NCI-H128 (cell line): ENCODE results near the gene MUC5AC.
"Not testable (repeated sequence)": the region's sequence is repeated elsewhere in the genome, so short reads cannot be mapped to it uniquely, and the experiment has no call there.

Experiments
- DNase-seq: peaks from one replicate; lab custom pipeline; 2025; ENCODE audit not compliant: unreplicated experiment; lab: John Stamatoyannopoulos, UW

The MUC5AC gene

DNA sequence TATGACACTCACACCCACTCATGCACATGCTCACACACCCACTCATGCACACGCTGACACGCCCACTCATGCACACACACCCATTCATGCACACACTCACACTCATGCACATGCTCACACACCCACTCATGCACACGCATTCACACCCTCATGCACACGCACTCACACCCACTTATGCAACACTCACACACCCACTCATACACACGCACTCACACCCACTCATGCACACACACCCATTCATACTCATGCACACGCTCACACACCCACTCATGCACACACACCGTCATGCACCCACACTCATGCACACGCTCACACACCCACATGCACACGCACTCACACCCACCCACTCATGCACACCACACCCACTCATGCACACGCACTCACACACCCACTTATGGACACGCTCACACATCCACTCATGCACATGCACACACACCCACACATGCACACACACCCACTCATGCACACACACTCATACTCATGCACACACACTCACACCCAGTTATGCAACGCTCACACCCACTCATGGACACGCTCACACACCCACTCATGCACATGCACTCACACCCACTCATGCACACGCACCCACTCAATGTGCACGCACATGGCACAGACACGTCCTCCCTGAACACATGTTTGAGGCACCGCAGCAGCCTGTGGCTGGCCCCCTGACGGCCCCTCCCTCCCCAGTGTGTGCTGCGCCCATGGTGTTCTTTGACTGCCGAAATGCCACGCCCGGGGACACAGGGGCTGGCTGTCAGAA lies 17.9 kb downstream of the MUC5AC start:
- no peak for DNase-seq

- DNase-seq: no peak
Measured at GRCh38 chr11:1176224-1177019, 18.7 kb downstream of the MUC5AC start.

DNA sequence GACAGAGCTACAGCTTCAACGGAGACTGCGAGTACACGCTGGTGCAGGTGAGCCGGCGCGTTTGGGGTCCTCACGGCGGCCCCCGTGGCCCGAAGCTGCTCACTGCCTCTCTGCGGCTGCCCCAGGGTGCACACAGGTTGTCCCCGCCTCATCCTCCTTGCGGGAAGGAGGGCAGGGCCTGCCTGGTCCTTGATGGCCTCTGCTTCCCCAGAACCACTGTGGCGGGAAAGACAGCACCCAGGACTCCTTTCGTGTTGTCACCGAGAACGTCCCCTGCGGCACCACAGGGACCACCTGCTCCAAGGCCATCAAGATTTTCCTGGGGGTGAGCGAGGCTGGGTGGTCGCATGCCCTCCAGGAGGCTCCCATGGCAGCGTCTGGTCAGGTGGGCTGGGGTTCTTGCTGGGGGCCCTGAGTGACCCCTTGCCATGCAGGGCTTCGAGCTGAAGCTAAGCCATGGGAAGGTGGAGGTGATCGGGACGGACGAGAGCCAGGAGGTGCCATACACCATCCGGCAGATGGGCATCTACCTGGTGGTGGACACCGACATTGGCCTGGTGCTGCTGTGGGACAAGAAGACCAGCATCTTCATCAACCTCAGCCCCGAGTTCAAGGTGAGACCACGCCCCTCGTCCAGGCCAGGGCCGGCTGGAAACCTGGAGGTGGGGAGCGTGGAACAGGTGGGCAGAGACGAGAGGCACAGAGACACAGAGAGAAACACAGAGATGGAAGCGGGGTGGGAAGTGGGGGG lies 19.4 kb downstream of the MUC5AC start:
- DNase-seq: no peak

DNA sequence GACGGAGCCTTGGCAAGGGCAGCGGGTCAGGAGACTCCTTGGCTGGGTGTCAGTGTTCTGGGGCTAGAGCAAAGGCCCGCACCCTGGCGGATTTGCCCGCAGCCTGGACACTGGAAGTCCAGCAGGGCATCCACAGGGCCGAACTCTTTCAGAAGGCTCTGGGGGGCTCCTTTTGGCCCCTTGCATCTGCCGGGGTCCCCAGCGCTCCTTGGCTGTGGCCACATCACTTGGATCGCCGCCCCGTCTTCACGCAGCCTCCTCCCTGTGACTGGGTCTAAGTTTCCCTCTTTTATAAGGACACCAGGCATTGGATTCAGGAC lies 20.0 kb downstream of the MUC5AC start:
- no peak for DNase-seq

GRCh38 chr11:1178201-1178885 lies 20.6 kb downstream of the MUC5AC start:
- no peak for DNase-seq

DNA sequence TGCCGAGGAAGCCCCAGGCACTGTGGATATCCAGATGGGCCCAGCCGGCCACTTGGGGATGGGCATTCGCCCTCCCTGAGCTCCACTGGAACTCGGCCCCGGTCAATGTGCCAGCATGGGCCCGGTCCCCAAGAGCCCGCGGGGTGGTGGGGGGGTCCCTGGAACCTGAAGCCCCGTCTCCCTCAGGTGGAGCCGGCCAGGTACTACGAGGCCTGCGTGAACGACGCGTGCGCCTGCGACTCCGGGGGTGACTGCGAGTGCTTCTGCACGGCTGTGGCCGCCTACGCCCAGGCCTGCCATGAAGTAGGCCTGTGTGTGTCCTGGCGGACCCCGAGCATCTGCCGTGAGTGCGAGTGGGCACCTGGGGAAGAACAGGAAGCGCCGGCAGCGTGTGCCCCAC lies 21.2 kb downstream of the MUC5AC start:
- no peak for DNase-seq

DNA sequence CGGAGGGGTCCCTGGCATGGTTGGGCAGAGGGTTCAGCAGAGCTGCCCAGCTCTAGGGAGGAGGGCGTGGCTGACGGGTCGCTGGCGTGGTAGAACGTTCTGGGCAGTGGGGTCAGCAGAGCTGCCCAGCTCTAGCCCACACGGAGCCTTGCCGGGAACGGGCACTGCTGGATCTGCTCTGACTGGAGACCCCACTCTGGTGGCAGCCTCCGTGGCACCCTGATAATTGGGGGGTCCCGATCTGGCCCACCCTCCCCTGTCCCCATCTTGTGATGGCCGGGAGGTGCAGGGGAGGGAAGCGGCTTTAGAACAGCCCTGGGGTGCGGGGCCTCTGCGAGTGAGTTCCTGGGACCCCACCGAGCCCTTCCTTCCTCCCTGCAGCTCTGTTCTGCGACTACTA lies 21.9 kb downstream of the MUC5AC start:
- no peak for DNase-seq

- DNase-seq: no peak
Measured at GRCh38 chr11:1180171-1180570, 22.4 kb downstream of the MUC5AC start.

DNA sequence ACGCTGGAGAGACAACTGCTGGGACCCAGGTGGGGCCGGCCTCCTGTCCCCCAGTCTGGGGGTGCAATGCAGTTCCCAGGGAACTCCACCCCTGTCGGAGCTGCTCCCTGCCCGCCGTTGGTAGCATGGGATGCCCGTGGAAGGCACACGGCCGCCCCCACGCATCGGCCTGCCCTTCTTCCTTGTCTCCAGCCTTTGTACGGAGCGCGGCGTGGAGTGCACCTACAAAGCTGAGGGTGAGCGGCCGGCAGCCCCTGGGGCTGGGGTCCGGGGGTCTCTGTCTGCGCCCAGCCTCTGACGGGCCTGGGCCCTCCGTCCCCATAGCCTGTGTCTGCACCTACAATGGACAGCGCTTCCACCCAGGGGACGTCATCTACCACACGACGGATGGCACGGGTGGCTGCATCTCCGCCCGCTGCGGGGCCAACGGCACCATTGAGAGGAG lies 23.2 kb downstream of the MUC5AC start:
- no peak for DNase-seq

DNA sequence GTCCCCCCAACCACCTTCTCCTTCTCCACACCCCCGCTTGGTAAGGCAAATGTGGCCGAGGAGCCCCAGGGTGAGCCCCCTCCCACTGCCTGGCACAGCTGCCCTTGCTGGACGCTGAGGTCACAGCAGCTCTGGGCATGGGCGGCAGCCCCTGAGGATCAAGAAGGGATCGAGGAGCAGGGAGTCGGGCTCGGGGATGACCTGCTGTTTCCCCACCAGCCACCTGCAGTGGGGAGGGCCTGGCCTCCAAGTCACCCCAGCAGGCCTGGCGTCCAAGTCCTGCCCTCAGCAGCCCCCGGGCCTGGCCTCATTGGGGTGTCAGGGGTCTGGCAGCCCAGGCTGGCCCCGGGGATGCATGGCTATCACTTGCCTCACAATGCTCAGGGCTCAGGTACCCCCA lies 23.7 kb downstream of the MUC5AC start:
- DNase-seq: no peak

GRCh38 chr11:1181853-1182535 lies 24.2 kb downstream of the MUC5AC start:
- no peak for DNase-seq

- DNase-seq: not testable (repeated sequence)
Measured at GRCh38 chr11:1184139-1184538, 26.4 kb downstream of the MUC5AC start.

GRCh38 chr11:1188451-1189130 lies 30.8 kb downstream of the MUC5AC start:
- not testable (repeated sequence) for DNase-seq

DNA sequence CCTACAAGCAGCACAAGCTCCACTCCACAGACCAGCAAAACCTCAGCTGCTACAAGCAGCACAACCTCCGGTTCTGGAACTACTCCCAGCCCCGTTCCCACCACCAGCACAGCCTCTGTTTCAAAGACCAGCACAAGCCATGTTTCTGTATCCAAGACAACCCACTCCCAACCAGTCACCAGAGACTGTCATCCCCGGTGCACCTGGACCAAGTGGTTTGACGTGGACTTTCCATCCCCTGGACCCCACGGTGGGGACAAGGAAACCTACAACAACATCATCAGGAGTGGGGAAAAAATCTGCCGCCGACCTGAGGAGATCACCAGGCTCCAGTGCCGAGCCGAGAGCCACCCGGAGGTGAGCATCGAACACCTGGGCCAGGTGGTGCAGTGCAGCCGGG lies 32.1 kb downstream of the MUC5AC start:
- DNase-seq: not testable (repeated sequence)

- not testable (repeated sequence) for DNase-seq
Measured at GRCh38 chr11:1191786-1192470, 34.2 kb downstream of the MUC5AC start.

DNA sequence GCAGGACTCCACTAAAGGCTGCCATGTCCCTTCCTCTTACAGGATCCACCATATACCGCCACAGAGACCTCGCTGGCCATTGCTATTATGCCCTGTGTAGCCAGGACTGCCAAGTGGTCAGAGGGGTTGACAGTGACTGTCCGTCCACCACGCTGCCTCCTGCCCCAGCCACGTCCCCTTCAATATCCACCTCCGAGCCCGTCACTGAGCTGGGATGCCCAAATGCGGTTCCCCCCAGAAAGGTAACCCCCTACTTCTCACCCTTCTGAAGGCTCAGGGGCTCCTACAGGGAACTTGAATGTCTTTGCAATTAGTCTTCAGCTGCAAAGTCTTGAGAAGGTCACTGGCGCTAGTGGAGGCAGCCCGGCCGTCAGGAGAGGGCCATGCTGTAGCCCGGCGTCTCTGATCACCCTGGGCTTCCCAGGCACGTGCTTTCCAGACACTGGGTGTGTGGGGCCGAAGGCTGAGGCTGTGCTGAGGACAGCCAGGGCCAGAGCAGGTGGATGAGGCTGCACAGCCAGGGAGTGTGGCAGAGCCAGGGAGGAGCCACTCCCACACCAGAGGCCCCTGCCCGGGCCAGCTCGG lies 35.1 kb downstream of the MUC5AC start:
- DNase-seq: no peak

GRCh38 chr11:1193326-1194230 lies 35.8 kb downstream of the MUC5AC start:
- DNase-seq: no peak
